ENCODE measurements around the gene ITPKB.
"Not testable (repeated sequence)": the region's sequence is repeated elsewhere in the genome, so short reads cannot be mapped to it uniquely, and the experiment has no call there.

The ITPKB gene

GRCh38 chr1:226626577-226626956 is 112.5 kb downstream of the ITPKB start:
- peaks cover 46% of the 10 kb centered on the region for H3K4me1 Mint-ChIP-seq
- no peaks in the 10 kb centered on the region for H3K27me3 Mint-ChIP-seq
- H3K4me3 Mint-ChIP-seq: peak overlapping the region; percentile 11
- H3K27ac Mint-ChIP-seq: peak overlapping the region; percentile 64
- peaks cover 39% of the 10 kb centered on the region for H3K36me3 Mint-ChIP-seq
- peaks cover 9% of the 10 kb centered on the region for H3K9me3 Mint-ChIP-seq
- ATAC-seq: peak; percentile 86

GRCh38 chr1:226625832-226626576 is 113.1 kb downstream of the ITPKB start:
- peaks cover 42% of the 10 kb centered on the region for H3K4me1 Mint-ChIP-seq
- H3K9me3 Mint-ChIP-seq: peaks cover 9% of the 10 kb centered on the region
- H3K36me3 Mint-ChIP-seq: peaks cover 35% of the 10 kb centered on the region
- H3K4me3 Mint-ChIP-seq: peak overlapping the region; percentile 11
- no peaks in the 10 kb centered on the region for H3K27me3 Mint-ChIP-seq
- peak overlapping the region; percentile 64 for H3K27ac Mint-ChIP-seq
- ATAC-seq: peak; percentile 59

GRCh38 chr1:226625326-226625725 is 113.8 kb downstream of the ITPKB start:
- peaks cover 36% of the 10 kb centered on the region for H3K4me1 Mint-ChIP-seq
- H3K27me3 Mint-ChIP-seq: no peaks in the 10 kb centered on the region
- H3K27ac Mint-ChIP-seq: peak overlapping the region; percentile 64
- peaks cover 9% of the 10 kb centered on the region for H3K9me3 Mint-ChIP-seq
- H3K36me3 Mint-ChIP-seq: peaks cover 29% of the 10 kb centered on the region
- H3K4me3 Mint-ChIP-seq: no peak overlapping the region
- no peak for ATAC-seq

GRCh38 chr1:226624526-226624925 is 114.6 kb downstream of the ITPKB start:
- Mint-ChIP-seq H3K4me3 (no peak overlapping the region), H3K9me3 (peaks cover 10% of the 10 kb centered on the region), H3K36me3 (peaks cover 21% of the 10 kb centered on the region), H3K27me3 (no peaks in the 10 kb centered on the region), H3K4me1 (peaks cover 30% of the 10 kb centered on the region), H3K27ac (no peak overlapping the region)
- ATAC-seq: no peak

- Mint-ChIP-seq H3K9me3 (peaks cover 9% of the 10 kb centered on the region), H3K4me3 (no peak overlapping the region)
These were observed 117.1 kb downstream of the ITPKB start for GRCh38 chr1:226622012-226622411.

GRCh38 chr1:226619031-226619430 is 120.1 kb downstream of the ITPKB start:
- no peak for ATAC-seq
- Mint-ChIP-seq H3K27ac (no peak overlapping the region), H3K27me3 (no peaks in the 10 kb centered on the region), H3K9me3 (peaks cover 6% of the 10 kb centered on the region), H3K36me3 (no peaks in the 10 kb centered on the region), H3K4me1 (no peaks in the 10 kb centered on the region), H3K4me3 (no peak overlapping the region)

More at GRCh38 chr1:226622012-226622411, 117.1 kb downstream of the ITPKB start:
- no peak for ATAC-seq
- H3K27ac Mint-ChIP-seq: no peak overlapping the region
- H3K36me3 Mint-ChIP-seq: peaks cover 5% of the 10 kb centered on the region
- H3K4me1 Mint-ChIP-seq: peaks cover 19% of the 10 kb centered on the region
- H3K27me3 Mint-ChIP-seq: no peaks in the 10 kb centered on the region

GRCh38 chr1:226618380-226618779 is 120.7 kb downstream of the ITPKB start:
- H3K4me3 Mint-ChIP-seq: no peak overlapping the region
- no peaks in the 10 kb centered on the region for H3K27me3 Mint-ChIP-seq
- no peaks in the 10 kb centered on the region for H3K36me3 Mint-ChIP-seq
- H3K4me1 Mint-ChIP-seq: no peaks in the 10 kb centered on the region
- peaks cover 6% of the 10 kb centered on the region for H3K9me3 Mint-ChIP-seq
- H3K27ac Mint-ChIP-seq: no peak overlapping the region
- ATAC-seq: no peak

- H3K4me1 Mint-ChIP-seq, H3K9me3 Mint-ChIP-seq, H3K36me3 Mint-ChIP-seq, H3K4me3 Mint-ChIP-seq, ATAC-seq, H3K27me3 Mint-ChIP-seq, H3K27ac Mint-ChIP-seq: not testable (repeated sequence)
These were observed 121.4 kb downstream of the ITPKB start for GRCh38 chr1:226617719-226618118.

GRCh38 chr1:226617109-226617508 is 122.0 kb downstream of the ITPKB start:
- H3K27ac Mint-ChIP-seq: no peak overlapping the region
- H3K36me3 Mint-ChIP-seq: no peaks in the 10 kb centered on the region
- peaks cover 3% of the 10 kb centered on the region for H3K9me3 Mint-ChIP-seq
- H3K4me1 Mint-ChIP-seq: no peaks in the 10 kb centered on the region
- no peak overlapping the region for H3K4me3 Mint-ChIP-seq
- H3K27me3 Mint-ChIP-seq: no peaks in the 10 kb centered on the region
- no peak for ATAC-seq

- Mint-ChIP-seq H3K27ac (no peak overlapping the region), H3K9me3 (peaks cover 3% of the 10 kb centered on the region), H3K4me1 (no peaks in the 10 kb centered on the region), H3K36me3 (no peaks in the 10 kb centered on the region), H3K27me3 (no peaks in the 10 kb centered on the region), H3K4me3 (no peak overlapping the region)
- no peak for ATAC-seq
These were observed 122.4 kb downstream of the ITPKB start for GRCh38 chr1:226616636-226617035.

GRCh38 chr1:226615876-226616275 is 123.2 kb downstream of the ITPKB start:
- no peak for ATAC-seq
- Mint-ChIP-seq H3K27ac (no peak overlapping the region), H3K36me3 (no peaks in the 10 kb centered on the region), H3K9me3 (peaks cover 3% of the 10 kb centered on the region), H3K4me1 (no peaks in the 10 kb centered on the region), H3K4me3 (no peak overlapping the region), H3K27me3 (no peaks in the 10 kb centered on the region)

GRCh38 chr1:226611980-226612379 is 127.1 kb downstream of the ITPKB start:
- not testable (repeated sequence) for H3K36me3 Mint-ChIP-seq, H3K4me1 Mint-ChIP-seq, H3K4me3 Mint-ChIP-seq, ATAC-seq, H3K9me3 Mint-ChIP-seq, H3K27ac Mint-ChIP-seq
- peaks cover 13% of the 10 kb centered on the region for H3K27me3 Mint-ChIP-seq

- Mint-ChIP-seq H3K9me3 (no peaks in the 10 kb centered on the region), H3K27ac (no peak overlapping the region), H3K4me1 (peaks cover 9% of the 10 kb centered on the region), H3K27me3 (peaks cover 13% of the 10 kb centered on the region), H3K36me3 (no peaks in the 10 kb centered on the region), H3K4me3 (no peak overlapping the region)
- no peak for ATAC-seq
These were observed 127.8 kb downstream of the ITPKB start for GRCh38 chr1:226611301-226611700.

- Mint-ChIP-seq H3K27ac (no peak overlapping the region), H3K27me3 (peaks cover 13% of the 10 kb centered on the region), H3K4me1 (peaks cover 9% of the 10 kb centered on the region), H3K9me3 (no peaks in the 10 kb centered on the region), H3K36me3 (no peaks in the 10 kb centered on the region), H3K4me3 (no peak overlapping the region)
- no peak for ATAC-seq
These were observed 128.4 kb downstream of the ITPKB start for GRCh38 chr1:226610671-226611070.

GRCh38 chr1:226609836-226610455 is 129.1 kb downstream of the ITPKB start:
- Mint-ChIP-seq H3K27me3 (peaks cover 13% of the 10 kb centered on the region), H3K4me3 (no peak overlapping the region), H3K4me1 (peaks cover 9% of the 10 kb centered on the region), H3K36me3 (no peaks in the 10 kb centered on the region), H3K27ac (no peak overlapping the region), H3K9me3 (no peaks in the 10 kb centered on the region)
- no peak for ATAC-seq

Measured in stimulated activated memory B cell treated with anti-CD40 and anti-IgM and Interleukin-4, amounts not matched to agents 10 μg/mL and 1 μg/mL and 100 μg/mL, for 72 hours (primary cell).